Colonic mucosa (tissue), 4 donors: ENCODE data around the gene GALR3. TPM values are rescaled to one million over a fixed set of nuclear protein-coding genes. Genes with fewer than 3 reads are reported as not detected.

Source experiments
- DNase-seq: peaks from one replicate; pipeline ENCODE4 v3.0.0-alpha.2; 2020
- H3K27ac ChIP-seq: fragments of 200-600 bp; one replicate; pipeline ENCODE4 v1.8.0; 2021
- H3K27me3 ChIP-seq: fragments of 200-600 bp; one replicate; pipeline ENCODE4 v1.8.0; 2021
- H3K36me3 ChIP-seq: fragments of 200-600 bp; one replicate; pipeline ENCODE4 v1.8.0; 2021
- H3K4me1 ChIP-seq: fragments of 200-600 bp; one replicate; pipeline ENCODE4 v1.8.0; 2021; ENCODE audit warnings: mild to moderate bottlenecking
- H3K4me3 ChIP-seq: fragments of 200-600 bp; one replicate; pipeline ENCODE4 v1.8.0; 2021
- H3K9ac ChIP-seq, 2 donors: one replicate each; pipeline ENCODE4 v1.7.0; 2013; ENCODE audit warnings: control low read depth in 2 of 2, low read depth in 2 of 2, low read length in 2 of 2
- H3K9me3 ChIP-seq: fragments of 200-600 bp; one replicate; pipeline ENCODE4 v1.8.0; 2021
- intact Hi-C: fragments of 100-400 bp; cut with DNase I; formaldehyde crosslinking; loops from one replicate; pipeline ENCODE4 v1.14.1; 2022
- total RNA-seq, 2 donors: library from RNA; stranded (reverse); fragmentation: NEBNext Ultra II Directional in 1 of 2; extraction: Animal tissue kit (Norgen Biotek cat#: 25700) in 1 of 2; gene quantifications; one replicate each; pipeline ENCODE4 v1.2.1, GENCODE V29; 2021
- TF ChIP-seq, protein P1 (sequence below): fragments of 200-600 bp; IDR thresholded peaks from one replicate; pipeline ENCODE4 v1.8.0; 2022; ENCODE audit warnings: antibody characterized with exemption, mild to moderate bottlenecking
- donor health status: healthy.
- donor health status: DM: no; HTN: no; CAD: no.
- donor health status: DM: no; HTN: no; CAD: no.

The GALR3 gene
- total RNA-seq, 2 donors from 2014 or later, result 0.74 TPM; not detected in 1

DNA sequence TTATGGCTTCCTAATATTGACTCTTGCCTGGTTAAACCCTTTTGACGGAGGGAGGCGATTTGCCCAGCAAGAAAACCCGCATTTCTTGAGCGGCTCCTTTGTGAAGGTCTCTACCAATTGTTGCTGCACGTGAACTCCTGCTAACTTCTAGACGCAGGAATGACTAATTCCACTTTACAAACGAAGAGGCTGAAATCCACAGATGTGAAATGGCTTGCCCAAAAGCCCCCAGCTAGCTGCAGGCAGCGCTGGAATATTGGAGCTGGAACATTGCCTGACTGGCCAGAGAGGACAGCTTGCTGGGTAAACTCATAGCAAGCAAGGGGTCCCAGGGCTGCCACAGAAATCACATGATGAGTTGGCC, 14.9 kb upstream of the GALR3 start:
- peak overlapping the region; percentile 68 for H3K27ac ChIP-seq
- intact Hi-C loops, result no loop called here
- H3K36me3 ChIP-seq, result no peaks in the 10 kb centered on the region
- no peak for DNase-seq
- no peaks in the 10 kb centered on the region for H3K27me3 ChIP-seq
- peak overlapping the region; percentile 60 for H3K4me3 ChIP-seq
- H3K9ac ChIP-seq, result peak overlapping the region; percentile 56 to 74
- H3K4me1 ChIP-seq, result peaks cover 4% of the 10 kb centered on the region
- TF ChIP-seq, protein P1, sequence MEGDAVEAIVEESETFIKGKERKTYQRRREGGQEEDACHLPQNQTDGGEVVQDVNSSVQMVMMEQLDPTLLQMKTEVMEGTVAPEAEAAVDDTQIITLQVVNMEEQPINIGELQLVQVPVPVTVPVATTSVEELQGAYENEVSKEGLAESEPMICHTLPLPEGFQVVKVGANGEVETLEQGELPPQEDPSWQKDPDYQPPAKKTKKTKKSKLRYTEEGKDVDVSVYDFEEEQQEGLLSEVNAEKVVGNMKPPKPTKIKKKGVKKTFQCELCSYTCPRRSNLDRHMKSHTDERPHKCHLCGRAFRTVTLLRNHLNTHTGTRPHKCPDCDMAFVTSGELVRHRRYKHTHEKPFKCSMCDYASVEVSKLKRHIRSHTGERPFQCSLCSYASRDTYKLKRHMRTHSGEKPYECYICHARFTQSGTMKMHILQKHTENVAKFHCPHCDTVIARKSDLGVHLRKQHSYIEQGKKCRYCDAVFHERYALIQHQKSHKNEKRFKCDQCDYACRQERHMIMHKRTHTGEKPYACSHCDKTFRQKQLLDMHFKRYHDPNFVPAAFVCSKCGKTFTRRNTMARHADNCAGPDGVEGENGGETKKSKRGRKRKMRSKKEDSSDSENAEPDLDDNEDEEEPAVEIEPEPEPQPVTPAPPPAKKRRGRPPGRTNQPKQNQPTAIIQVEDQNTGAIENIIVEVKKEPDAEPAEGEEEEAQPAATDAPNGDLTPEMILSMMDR, result no peak
- H3K9me3 ChIP-seq, result no peaks in the 10 kb centered on the region

DNA sequence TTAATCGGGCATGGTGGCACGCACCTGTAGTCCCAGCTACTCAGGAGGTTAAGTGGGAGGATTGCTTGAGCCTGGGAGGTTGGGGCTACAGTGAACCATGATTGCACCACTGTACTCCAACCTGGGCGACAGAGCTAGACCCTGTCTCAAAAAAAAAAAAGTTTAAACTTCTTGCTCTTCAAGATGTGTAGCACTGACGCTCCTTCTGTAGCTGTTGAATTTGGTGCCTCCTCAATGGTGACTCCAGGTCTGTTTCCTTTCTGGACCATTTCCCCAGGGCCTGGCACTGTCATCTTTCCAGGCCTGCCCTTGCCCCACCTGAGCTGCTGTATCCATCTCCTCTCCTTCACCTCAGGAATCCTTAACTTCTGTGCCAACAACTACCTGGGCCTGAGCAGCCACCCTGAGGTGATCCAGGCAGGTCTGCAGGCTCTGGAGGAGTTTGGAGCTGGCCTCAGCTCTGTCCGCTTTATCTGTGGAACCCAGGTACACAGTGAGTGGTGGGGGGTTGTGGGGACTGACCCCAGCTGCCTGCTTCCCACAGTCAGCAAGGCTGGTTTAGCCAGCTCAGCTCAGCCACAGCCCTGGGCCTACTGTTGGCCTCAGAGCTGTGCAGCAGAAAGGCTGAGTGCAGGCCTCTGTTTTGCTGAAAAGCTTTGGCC, 13.4 kb upstream of the GALR3 start:
- H3K9me3 ChIP-seq, result no peaks in the 10 kb centered on the region
- H3K27ac ChIP-seq, result no peak overlapping the region
- no peak for DNase-seq
- no peaks in the 10 kb centered on the region for H3K36me3 ChIP-seq
- H3K4me1 ChIP-seq, result peaks cover 4% of the 10 kb centered on the region
- no peak overlapping the region for H3K9ac ChIP-seq
- TF ChIP-seq, protein P1, result no peak
- intact Hi-C loops, result no loop called here
- no peaks in the 10 kb centered on the region for H3K27me3 ChIP-seq
- H3K4me3 ChIP-seq, result no peak overlapping the region

DNA sequence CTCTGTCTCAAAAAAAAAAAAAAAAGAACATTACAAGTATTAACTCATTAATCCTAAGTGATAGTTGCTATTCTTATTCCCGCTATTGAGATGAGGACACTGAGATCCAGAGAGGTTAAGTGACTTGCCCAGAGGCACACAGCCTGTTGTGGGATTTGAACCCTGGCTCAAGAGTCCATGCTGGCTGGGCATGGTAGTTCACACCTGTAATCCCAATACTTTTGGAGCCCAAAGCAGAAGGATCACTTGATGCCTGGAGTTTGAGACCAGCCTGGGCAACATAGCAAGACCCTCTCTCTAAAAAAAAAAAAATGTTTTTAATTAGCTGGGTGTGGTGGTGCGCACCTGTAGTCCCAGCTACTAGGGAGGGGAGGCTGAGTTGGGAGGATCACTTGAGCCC, 11.3 kb upstream of the GALR3 start:
- H3K27ac ChIP-seq, result no peak overlapping the region
- intact Hi-C loops, result no loop called here
- H3K36me3 ChIP-seq, result no peaks in the 10 kb centered on the region
- TF ChIP-seq, protein P1, result no peak
- H3K4me1 ChIP-seq, result peaks cover 4% of the 10 kb centered on the region
- no peak overlapping the region for H3K4me3 ChIP-seq
- no peak for DNase-seq
- no peaks in the 10 kb centered on the region for H3K9me3 ChIP-seq
- no peaks in the 10 kb centered on the region for H3K27me3 ChIP-seq
- H3K9ac ChIP-seq, result no peak overlapping the region

- no peak overlapping the region for H3K9ac ChIP-seq
- no peak overlapping the region for H3K27ac ChIP-seq
- H3K4me3 ChIP-seq, result no peak overlapping the region
- TF ChIP-seq, protein P1, result no peak
- no peak for DNase-seq
- H3K36me3 ChIP-seq, result no peaks in the 10 kb centered on the region
- peaks cover 9% of the 10 kb centered on the region for H3K4me1 ChIP-seq
- intact Hi-C loops, result no loop called here
- H3K27me3 ChIP-seq, result no peaks in the 10 kb centered on the region
- no peaks in the 10 kb centered on the region for H3K9me3 ChIP-seq
Observed at GRCh38 chr22:37812869-37813678, 10.1 kb upstream of the GALR3 start.

DNA sequence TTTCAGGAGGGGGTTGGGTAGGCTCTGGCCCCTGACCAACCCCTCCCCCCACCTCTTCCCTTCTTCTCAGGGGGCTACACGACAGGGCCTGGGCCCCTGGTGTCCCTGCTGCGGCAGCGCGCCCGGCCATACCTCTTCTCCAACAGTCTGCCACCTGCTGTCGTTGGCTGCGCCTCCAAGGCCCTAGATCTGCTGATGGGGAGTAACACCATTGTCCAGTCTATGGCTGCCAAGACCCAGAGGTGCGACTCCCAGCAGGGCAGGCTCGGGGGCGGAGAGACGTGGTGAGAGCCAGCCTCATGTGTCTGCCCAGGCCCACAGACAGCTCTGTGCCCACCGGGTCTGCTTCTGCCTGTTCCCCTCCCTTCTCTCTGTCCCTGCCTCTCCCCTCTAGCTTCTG, 7.6 kb upstream of the GALR3 start:
- Histone ChIP-seq H3K27me3 (no peaks in the 10 kb centered on the region), H3K27ac (no peak overlapping the region), H3K4me1 (peaks cover 16% of the 10 kb centered on the region), H3K9me3 (no peaks in the 10 kb centered on the region), H3K4me3 (no peak overlapping the region), H3K9ac (no peak overlapping the region), H3K36me3 (no peaks in the 10 kb centered on the region)
- DNase-seq, result no peak
- intact Hi-C loops, result no loop called here
- TF ChIP-seq, protein P1, result no peak
